Mesenchymal stem cell (in vitro differentiated cells and primary cell): ENCODE data around the gene SNX22.
A peak's percentile ranks its signal among the peaks of the same experiment; 100 is the strongest.
"Not testable (repeated sequence)": the region's sequence is repeated elsewhere in the genome, so short reads cannot be mapped to it uniquely, and the experiment has no call there.

Experiments used
- DNase-seq: peaks from one replicate; pipeline ENCODE4 v3.0.0-alpha.2; 2013
- H2AFZ ChIP-seq: one replicate; pipeline ENCODE4 v1.6.1; 2013; ENCODE audit warnings: low read depth, mild to moderate bottlenecking, control low read depth, inconsistent platforms, low read length, moderate library complexity
- H2AK5ac ChIP-seq: 2 replicates; pipeline ENCODE4 v1.6.1; 2013; ENCODE audit warnings: low read length, moderate library complexity, mild to moderate bottlenecking, inconsistent platforms; ENCODE audit not compliant: severe bottlenecking
- H2BK120ac ChIP-seq: one replicate; pipeline ENCODE4 v1.6.1; 2013; ENCODE audit warnings: low read depth, mild to moderate bottlenecking, inconsistent platforms, low read length, moderate library complexity
- H2BK12ac ChIP-seq, 2 experiments: one replicate each; pipeline ENCODE4 v1.6.1; 2013; ENCODE audit warnings: inconsistent platforms in 2 of 2, low read length in 2 of 2, mild to moderate bottlenecking in 2 of 2, moderate library complexity in 2 of 2, control low read depth in 1 of 2
- H2BK15ac ChIP-seq: one replicate; pipeline ENCODE4 v1.6.1; 2013; ENCODE audit warnings: mild to moderate bottlenecking, low read depth, inconsistent platforms; ENCODE audit not compliant: poor library complexity, severe bottlenecking
- H2BK5ac ChIP-seq: 2 replicates; pipeline ENCODE4 v1.6.1; 2013; ENCODE audit warnings: low read depth, mild to moderate bottlenecking, low read length, control low read depth, inconsistent platforms; ENCODE audit not compliant: poor library complexity, severe bottlenecking
- H3K14ac ChIP-seq, 2 experiments: one replicate each; pipeline ENCODE4 v1.6.1; 2013; ENCODE audit warnings: inconsistent platforms in 2 of 2, low read length in 2 of 2, control low read depth in 1 of 2, mild to moderate bottlenecking in 1 of 2, moderate library complexity in 1 of 2
- H3K18ac ChIP-seq, 2 experiments: one replicate each; pipeline ENCODE4 v1.6.1; 2013; ENCODE audit warnings: inconsistent platforms in 2 of 2, low read length in 2 of 2, control low read depth in 1 of 2, low read depth in 1 of 2, mild to moderate bottlenecking in 1 of 2
- H3K23ac ChIP-seq, 2 experiments: one replicate each; pipeline ENCODE4 v1.6.1; 2013; ENCODE audit warnings: inconsistent platforms in 2 of 2, low read length in 2 of 2, mild to moderate bottlenecking in 2 of 2, moderate library complexity in 2 of 2, control low read depth in 1 of 2
- H3K27ac ChIP-seq: 2 replicates; pipeline ENCODE4 v1.5.1; 2013; ENCODE audit warnings: mild to moderate bottlenecking, moderate library complexity, low read length, control low read depth, inconsistent platforms; ENCODE audit not compliant: poor library complexity, severe bottlenecking
- H3K27me3 ChIP-seq, 2 experiments: 2 replicates each; pipeline versions ENCODE4 v1.6.1 to v1.7.0; 2013; ENCODE audit warnings: low read length in 2 of 2, mild to moderate bottlenecking in 2 of 2, moderate library complexity in 2 of 2, control low read depth in 1 of 2, inconsistent platforms in 1 of 2; ENCODE audit not compliant: control insufficient read depth in 1 of 2, insufficient read depth in 1 of 2
- H3K36me3 ChIP-seq, 2 experiments: 2 replicates each; pipeline versions ENCODE4 v1.6.1 to v1.7.0; 2013; ENCODE audit warnings: low read length in 2 of 2, control low read depth in 1 of 2, inconsistent platforms in 1 of 2, low read depth in 1 of 2, mild to moderate bottlenecking in 1 of 2; ENCODE audit not compliant: insufficient read depth in 2 of 2, control insufficient read depth in 1 of 2
- H3K4ac ChIP-seq, 2 experiments: one replicate each; pipeline ENCODE4 v1.6.1; 2013; ENCODE audit warnings: inconsistent platforms in 2 of 2, low read length in 2 of 2, mild to moderate bottlenecking in 2 of 2, moderate library complexity in 2 of 2, control low read depth in 1 of 2, low read depth in 1 of 2
- H3K4me1 ChIP-seq: 2 replicates; pipeline ENCODE4 v1.6.1; 2013; ENCODE audit warnings: low read depth, low read length, control low read depth; ENCODE audit not compliant: control insufficient read depth, insufficient read depth
- H3K4me2 ChIP-seq: 2 replicates; pipeline ENCODE4 v1.6.1; 2013; ENCODE audit warnings: low read length, mild to moderate bottlenecking, inconsistent platforms; ENCODE audit not compliant: poor library complexity, severe bottlenecking
- H3K4me3 ChIP-seq, 2 experiments: 2 replicates each; pipeline versions ENCODE4 v1.5.1 to v1.7.0; 2013; ENCODE audit warnings: low read length in 2 of 2, mild to moderate bottlenecking in 2 of 2, control low read depth in 1 of 2, low read depth in 1 of 2; ENCODE audit not compliant: insufficient read depth in 1 of 2
- H3K79me1 ChIP-seq: replicated peaks from 2 replicates; pipeline ENCODE4 v1.6.1; 2013; ENCODE audit warnings: mild to moderate bottlenecking, control low read depth, low read length, inconsistent platforms; ENCODE audit not compliant: poor library complexity, severe bottlenecking
- H3K9ac ChIP-seq: 2 replicates; pipeline ENCODE4 v1.7.0; 2013; ENCODE audit warnings: mild to moderate bottlenecking, low read length, moderate library complexity
- H3K9me3 ChIP-seq: 2 replicates; pipeline ENCODE4 v1.7.0; 2013; ENCODE audit warnings: mild to moderate bottlenecking, low read length; ENCODE audit not compliant: control insufficient read depth
- H4K8ac ChIP-seq: one replicate; pipeline ENCODE4 v1.6.1; 2013; ENCODE audit warnings: inconsistent platforms, mild to moderate bottlenecking, low read length, moderate library complexity
- H4K91ac ChIP-seq: one replicate; pipeline ENCODE4 v1.6.1; 2013; ENCODE audit warnings: mild to moderate bottlenecking, low read length, inconsistent platforms
- WGBS: methylation state at CpG from one replicate; pipeline ENCODE4 v1.1.7; 2013; ENCODE audit warnings: mixed read lengths; 5-methylcytosine and 5-hydroxymethylcytosine counted together

The SNX22 gene

GRCh38 chr15:64112904-64113303 lies 38.6 kb upstream of the SNX22 start:
- Histone ChIP-seq H3K4me2 (no peak overlapping the region), H2BK5ac (no peak overlapping the region), H3K4me1 (peaks cover 5% of the 10 kb centered on the region), H3K79me1 (peaks cover 23% of the 10 kb centered on the region), H3K4me3 (no peak overlapping the region), H4K91ac (no peak overlapping the region), H3K23ac (no peak overlapping the region), H3K36me3 (peaks cover 8 to 55% of the 10 kb centered on the region in 2 experiments), H3K9ac (peak overlapping the region; percentile 59), H3K18ac (no peak overlapping the region), H3K14ac (no peak overlapping the region), H2BK12ac (no peak overlapping the region), H4K8ac (no peak overlapping the region), H3K27me3 (no peaks in the 10 kb centered on the region), H3K9me3 (no peaks in the 10 kb centered on the region), H2AFZ (no peak overlapping the region), H3K4ac (no peak overlapping the region), H3K27ac (peak overlapping the region; percentile 17), H2BK15ac (no peak overlapping the region), H2AK5ac (peak overlapping the region; percentile 42), H2BK120ac (no peak overlapping the region)
- WGBS: 89% methylated on average over 1 of the region's 1 CpG
- no peak for DNase-seq

- Histone ChIP-seq H3K23ac (no peak overlapping the region), H2AK5ac (no peak overlapping the region), H2AFZ (no peak overlapping the region), H2BK15ac (no peak overlapping the region), H3K4me3 (no peak overlapping the region), H3K27ac (no peak overlapping the region), H3K4ac (no peak overlapping the region), H3K4me2 (no peak overlapping the region), H2BK12ac (no peak overlapping the region), H3K36me3 (peaks cover 28 to 99% of the 10 kb centered on the region in 2 experiments), H3K9ac (no peak overlapping the region), H4K91ac (no peak overlapping the region), H2BK5ac (no peak overlapping the region), H3K4me1 (peaks cover 3% of the 10 kb centered on the region), H3K27me3 (no peaks in the 10 kb centered on the region), H3K79me1 (peaks cover 30% of the 10 kb centered on the region), H3K9me3 (no peaks in the 10 kb centered on the region), H3K14ac (no peak overlapping the region), H3K18ac (no peak overlapping the region), H4K8ac (no peak overlapping the region), H2BK120ac (no peak overlapping the region)
- no peak for DNase-seq
- WGBS: 98% methylated on average over 4 of the region's 5 CpGs
Observed at GRCh38 chr15:64117759-64118487, 33.6 kb upstream of the SNX22 start.

- not testable (repeated sequence) for H4K91ac ChIP-seq, H3K4ac ChIP-seq, H3K9ac ChIP-seq, H2BK15ac ChIP-seq, H2BK5ac ChIP-seq, H3K4me2 ChIP-seq, H3K27me3 ChIP-seq, H2AFZ ChIP-seq, H2BK120ac ChIP-seq, H2BK12ac ChIP-seq, H3K14ac ChIP-seq, H2AK5ac ChIP-seq, H4K8ac ChIP-seq, DNase-seq, H3K27ac ChIP-seq, H3K18ac ChIP-seq, H3K23ac ChIP-seq, H3K4me1 ChIP-seq, H3K4me3 ChIP-seq, H3K9me3 ChIP-seq
- H3K79me1 ChIP-seq: peaks cover 32% of the 10 kb centered on the region
- H3K36me3 ChIP-seq: peaks cover 26 to 93% of the 10 kb centered on the region in 2 experiments
- WGBS: 100% methylated on average over 2 of the region's 2 CpGs
Observed at GRCh38 chr15:64120322-64120721, 31.2 kb upstream of the SNX22 start.

- no peak overlapping the region for H4K91ac ChIP-seq
- H3K4me3 ChIP-seq: no peak overlapping the region
- no peak overlapping the region for H3K4me2 ChIP-seq
- H3K23ac ChIP-seq: no peak overlapping the region
- no peak overlapping the region for H3K9ac ChIP-seq
- H3K27ac ChIP-seq: no peak overlapping the region
- H2BK120ac ChIP-seq: no peak overlapping the region
- H3K9me3 ChIP-seq: no peaks in the 10 kb centered on the region
- H4K8ac ChIP-seq: no peak overlapping the region
- peaks cover 26 to 89% of the 10 kb centered on the region in 2 experiments for H3K36me3 ChIP-seq
- no peak overlapping the region for H2BK12ac ChIP-seq
- 94% methylated on average over 2 of the region's 4 CpGs for WGBS
- H3K4ac ChIP-seq: no peak overlapping the region
- H3K27me3 ChIP-seq: no peaks in the 10 kb centered on the region
- H3K14ac ChIP-seq: no peak overlapping the region
- DNase-seq: no peak
- H3K4me1 ChIP-seq: no peaks in the 10 kb centered on the region
- H2BK15ac ChIP-seq: no peak overlapping the region
- H2AK5ac ChIP-seq: no peak overlapping the region
- H3K79me1 ChIP-seq: peaks cover 25% of the 10 kb centered on the region
- no peak overlapping the region for H2BK5ac ChIP-seq
- H3K18ac ChIP-seq: no peak overlapping the region
- H2AFZ ChIP-seq: no peak overlapping the region
Observed at GRCh38 chr15:64121614-64122013, 29.9 kb upstream of the SNX22 start.
